ENCODE results near the gene NGB.

Gene NGB

DNA sequence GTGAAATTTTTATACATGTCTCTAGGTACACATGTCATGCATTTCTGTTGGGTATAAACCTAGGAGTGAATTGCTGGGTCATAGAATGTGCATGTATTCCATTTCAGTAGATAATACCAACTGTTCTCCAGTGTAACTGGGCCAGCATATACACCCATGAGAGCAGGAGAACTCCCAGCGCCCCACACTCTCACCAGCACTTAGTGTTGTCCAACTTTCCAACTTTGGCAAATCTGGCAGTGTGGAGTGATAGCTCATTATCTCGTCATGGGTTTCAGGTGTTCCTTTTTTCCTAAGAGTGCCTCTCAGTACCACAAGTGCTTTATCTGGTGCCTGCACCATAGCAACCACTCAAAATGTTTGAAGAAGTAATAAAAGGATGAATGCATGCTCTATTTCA lies 40.1 kb downstream of the NGB start:
- H3K36me3 ChIP-seq (ENCODE audit: insufficient read depth, low read length), result no peaks in the 10 kb centered on the region
- no peak overlapping the region for H3K27ac ChIP-seq (ENCODE audit: low read depth, low read length)
- H3K4me1 ChIP-seq (ENCODE audit: insufficient read depth, low read length), result no peaks in the 10 kb centered on the region
- H3K27me3 ChIP-seq (ENCODE audit: insufficient read depth, low read length), result no peaks in the 10 kb centered on the region
- no peak overlapping the region for H3K9ac ChIP-seq (ENCODE audit: low read depth, low read length)
- no peak overlapping the region for H3K4me3 ChIP-seq (ENCODE audit: low read length)
- 100% methylated on average over 2 of the region's 2 CpGs for WGBS
- no peaks in the 10 kb centered on the region for H3K9me3 ChIP-seq (ENCODE audit: insufficient read depth, low read depth, low read length)

DNA sequence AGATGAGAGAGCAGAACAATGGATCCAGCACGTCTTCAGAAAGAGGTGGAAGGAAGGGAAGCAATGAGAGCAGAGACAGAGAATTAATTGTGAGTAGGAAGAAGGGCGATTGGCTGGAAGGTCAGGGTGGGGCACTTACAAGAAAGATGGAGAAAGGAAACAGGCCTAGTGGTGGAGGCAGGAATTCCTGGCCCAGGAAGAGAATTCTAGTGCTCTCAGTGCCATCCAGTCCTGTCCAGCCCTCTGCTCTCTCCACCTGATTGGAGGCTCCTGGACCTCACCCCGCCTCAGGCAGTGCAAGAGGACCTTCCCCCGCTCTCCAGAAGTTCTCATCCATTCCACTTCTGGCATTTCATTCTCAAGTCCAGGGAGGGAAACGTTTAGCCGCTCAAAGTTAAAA lies 43.0 kb downstream of the NGB start:
- H3K27me3 ChIP-seq (ENCODE audit: insufficient read depth, low read length), result no peaks in the 10 kb centered on the region
- WGBS, result 81% methylated on average over 6 of the region's 6 CpGs
- no peaks in the 10 kb centered on the region for H3K9me3 ChIP-seq (ENCODE audit: insufficient read depth, low read depth, low read length)
- H3K27ac ChIP-seq (ENCODE audit: low read depth, low read length), result no peak overlapping the region
- no peaks in the 10 kb centered on the region for H3K36me3 ChIP-seq (ENCODE audit: insufficient read depth, low read length)
- H3K4me3 ChIP-seq (ENCODE audit: low read length), result no peak overlapping the region
- no peak overlapping the region for H3K9ac ChIP-seq (ENCODE audit: low read depth, low read length)
- H3K4me1 ChIP-seq (ENCODE audit: insufficient read depth, low read length), result peaks cover 24% of the 10 kb centered on the region

DNA sequence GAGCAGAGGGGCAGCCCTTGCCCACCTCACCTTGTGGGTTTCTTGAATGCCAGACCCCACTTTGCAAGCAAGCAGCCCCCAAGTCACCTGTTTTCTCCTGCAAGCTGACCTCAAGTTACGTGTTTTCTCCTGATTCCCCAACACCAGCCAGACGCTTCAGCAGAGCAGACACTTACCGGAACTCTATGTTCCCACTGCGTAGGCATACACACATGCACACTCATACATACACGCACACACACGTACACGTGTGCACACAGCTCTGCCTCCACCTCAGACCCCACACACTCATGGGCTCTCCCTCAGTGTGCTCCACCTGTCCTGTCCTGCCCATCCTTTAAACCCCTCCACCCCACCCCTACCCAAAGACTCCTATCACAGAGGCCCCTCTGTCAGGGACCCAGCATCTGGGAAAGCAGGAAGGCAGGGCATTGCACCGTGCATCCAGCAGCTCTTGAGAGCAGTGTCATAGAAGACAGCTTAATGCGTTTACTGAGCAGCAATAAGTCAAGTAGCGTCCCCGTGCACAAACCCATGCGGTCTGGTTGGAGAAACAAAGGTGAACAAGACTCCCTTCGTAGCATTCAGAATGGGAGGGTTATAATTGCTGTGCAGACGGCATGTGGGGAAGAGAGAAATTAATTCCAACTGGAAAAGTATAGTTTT lies 45.0 kb downstream of the NGB start:
- Histone ChIP-seq H3K4me1 (ENCODE audit: insufficient read depth, low read length) (peaks cover 33% of the 10 kb centered on the region), H3K27ac (ENCODE audit: low read depth, low read length) (no peak overlapping the region), H3K9me3 (ENCODE audit: insufficient read depth, low read depth, low read length) (no peaks in the 10 kb centered on the region), H3K36me3 (ENCODE audit: insufficient read depth, low read length) (no peaks in the 10 kb centered on the region), H3K4me3 (ENCODE audit: low read length) (no peak overlapping the region), H3K9ac (ENCODE audit: low read depth, low read length) (no peak overlapping the region), H3K27me3 (ENCODE audit: insufficient read depth, low read length) (no peaks in the 10 kb centered on the region)
- WGBS, result 87% methylated on average over 14 of the region's 14 CpGs

DNA sequence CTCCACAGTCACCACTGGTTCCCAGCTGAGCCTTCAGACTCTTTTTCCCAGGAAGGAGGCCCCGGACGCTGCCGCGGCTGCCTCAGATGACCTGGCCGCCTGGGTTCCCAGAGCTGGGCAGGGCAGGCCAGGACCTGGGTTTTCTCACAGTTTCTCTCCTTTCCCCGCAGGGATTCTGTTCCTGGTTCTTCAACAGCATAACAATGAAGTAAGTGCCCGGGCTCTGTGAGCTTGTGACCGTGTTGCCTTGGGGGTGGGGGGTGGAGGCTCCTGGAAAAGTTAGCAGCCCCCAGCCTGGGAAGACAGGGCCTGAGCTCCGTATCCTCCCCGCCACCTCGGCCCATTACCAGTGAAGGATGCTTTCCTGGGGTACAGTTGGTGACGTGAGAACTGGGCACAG lies 45.8 kb downstream of the NGB start:
- peaks cover 36% of the 10 kb centered on the region for H3K4me1 ChIP-seq (ENCODE audit: insufficient read depth, low read length)
- H3K27ac ChIP-seq (ENCODE audit: low read depth, low read length), result no peak overlapping the region
- H3K36me3 ChIP-seq (ENCODE audit: insufficient read depth, low read length), result no peaks in the 10 kb centered on the region
- H3K9me3 ChIP-seq (ENCODE audit: insufficient read depth, low read depth, low read length), result no peaks in the 10 kb centered on the region
- 58% methylated on average over 12 of the region's 12 CpGs for WGBS
- no peaks in the 10 kb centered on the region for H3K27me3 ChIP-seq (ENCODE audit: insufficient read depth, low read length)
- H3K4me3 ChIP-seq (ENCODE audit: low read length), result no peak overlapping the region
- no peak overlapping the region for H3K9ac ChIP-seq (ENCODE audit: low read depth, low read length)

DNA sequence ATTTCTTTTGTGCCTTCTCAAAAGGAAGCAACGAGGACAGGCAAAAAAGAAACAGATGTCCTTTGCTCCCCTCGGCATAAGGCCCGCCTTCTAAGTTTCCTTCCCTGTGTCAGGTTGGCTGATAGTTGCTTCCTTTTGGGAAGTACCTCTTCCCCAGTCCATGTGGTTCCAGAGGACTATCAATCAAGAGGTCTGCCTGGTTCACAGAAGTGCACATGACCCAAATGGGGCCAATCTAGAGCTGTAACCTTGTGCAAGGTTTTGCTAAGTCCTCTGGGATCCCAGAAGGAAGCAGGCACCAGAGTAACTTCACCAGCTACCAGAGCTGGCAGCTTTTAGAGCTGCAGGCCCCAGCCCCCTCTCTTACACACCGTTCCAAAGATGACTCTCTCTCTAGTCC lies 46.8 kb downstream of the NGB start:
- 66% methylated on average over 4 of the region's 4 CpGs for WGBS
- Histone ChIP-seq H3K9me3 (ENCODE audit: insufficient read depth, low read depth, low read length) (no peaks in the 10 kb centered on the region), H3K27ac (ENCODE audit: low read depth, low read length) (no peak overlapping the region), H3K9ac (ENCODE audit: low read depth, low read length) (no peak overlapping the region), H3K4me1 (ENCODE audit: insufficient read depth, low read length) (peaks cover 37% of the 10 kb centered on the region), H3K36me3 (ENCODE audit: insufficient read depth, low read length) (no peaks in the 10 kb centered on the region), H3K4me3 (ENCODE audit: low read length) (no peak overlapping the region), H3K27me3 (ENCODE audit: insufficient read depth, low read length) (no peaks in the 10 kb centered on the region)

DNA sequence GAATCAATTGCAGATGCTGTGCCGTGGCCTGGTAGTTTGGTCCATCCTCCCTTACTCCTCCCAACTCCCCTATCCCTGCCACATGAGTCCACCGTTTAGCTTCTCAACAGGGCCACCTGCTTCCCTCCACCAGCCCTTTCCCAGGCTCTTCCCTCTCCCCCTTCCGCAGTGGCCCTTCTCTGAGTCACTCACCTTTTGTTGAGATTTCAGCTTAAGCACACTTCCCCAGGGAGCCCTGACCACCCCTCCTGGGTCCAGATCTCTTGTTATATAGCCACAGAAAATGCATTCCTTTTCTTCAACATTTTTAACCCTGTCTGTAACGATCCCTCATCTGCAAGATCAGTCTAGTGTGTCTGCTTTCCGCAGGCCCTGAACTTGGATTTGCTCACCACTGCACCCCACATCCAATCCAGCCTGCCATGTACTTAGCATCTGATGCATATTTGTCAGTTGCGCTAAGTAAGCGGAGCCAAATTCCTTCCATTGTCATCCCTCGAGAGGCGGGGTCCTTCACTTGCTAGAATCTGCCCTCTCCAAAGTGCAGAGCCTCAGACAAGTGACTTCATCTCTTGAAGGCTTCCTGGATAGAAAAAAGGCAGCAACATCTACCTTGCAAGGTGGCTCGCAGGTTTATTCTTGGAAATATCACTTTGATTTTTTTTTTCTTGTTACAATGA lies 48.3 kb downstream of the NGB start:
- no peak overlapping the region for H3K9ac ChIP-seq (ENCODE audit: low read depth, low read length)
- H3K27ac ChIP-seq (ENCODE audit: low read depth, low read length), result no peak overlapping the region; the same call in 1 of the 2 replicates
- H3K9me3 ChIP-seq (ENCODE audit: insufficient read depth, low read depth, low read length), result no peaks in the 10 kb centered on the region
- no peaks in the 10 kb centered on the region for H3K36me3 ChIP-seq (ENCODE audit: insufficient read depth, low read length)
- H3K4me1 ChIP-seq (ENCODE audit: insufficient read depth, low read length), result peaks cover 37% of the 10 kb centered on the region
- H3K4me3 ChIP-seq (ENCODE audit: low read length), result peak overlapping the region; percentile 6; the same call in 1 of the 2 replicates
- H3K27me3 ChIP-seq (ENCODE audit: insufficient read depth, low read length), result no peaks in the 10 kb centered on the region
- 18% methylated on average over 10 of the region's 10 CpGs for WGBS

DNA sequence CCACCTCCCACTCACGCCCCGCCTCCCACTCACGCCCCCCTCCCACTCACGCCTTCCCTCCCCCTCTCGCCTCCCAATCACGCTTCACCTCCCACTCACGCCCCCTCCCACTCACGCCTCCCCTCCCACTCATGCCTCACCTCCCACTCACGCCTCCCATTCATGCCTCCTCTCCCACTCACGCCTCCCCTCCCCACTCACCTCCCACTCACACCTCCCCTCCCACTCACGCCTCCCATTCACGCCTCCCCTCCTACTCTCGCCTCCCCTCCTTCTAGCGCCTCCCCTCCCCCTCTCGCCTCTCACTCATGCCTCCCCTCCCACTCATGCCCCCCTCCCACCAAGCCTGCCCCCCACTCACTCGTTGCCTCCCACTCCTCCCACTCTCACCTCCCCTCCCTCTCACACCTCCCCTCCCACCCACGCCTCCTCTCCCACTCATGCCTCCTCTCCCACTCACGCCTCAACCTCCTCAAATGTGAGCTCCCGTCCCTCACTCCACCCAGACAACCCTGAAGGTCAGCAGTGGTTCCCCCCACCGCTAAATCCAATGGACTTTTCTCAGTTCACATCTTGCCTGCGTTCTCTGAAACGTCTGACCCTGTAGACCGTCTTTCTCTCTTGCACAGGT lies 49.6 kb downstream of the NGB start:
- H3K4me1 ChIP-seq (ENCODE audit: insufficient read depth, low read length), result peaks cover 37% of the 10 kb centered on the region
- H3K4me3 ChIP-seq (ENCODE audit: low read length), result no peak overlapping the region
- no peaks in the 10 kb centered on the region for H3K27me3 ChIP-seq (ENCODE audit: insufficient read depth, low read length)
- WGBS, result 69% methylated on average over 22 of the region's 23 CpGs
- no peaks in the 10 kb centered on the region for H3K36me3 ChIP-seq (ENCODE audit: insufficient read depth, low read length)
- H3K9me3 ChIP-seq (ENCODE audit: insufficient read depth, low read depth, low read length), result no peaks in the 10 kb centered on the region
- no peak overlapping the region for H3K27ac ChIP-seq (ENCODE audit: low read depth, low read length)
- H3K9ac ChIP-seq (ENCODE audit: low read depth, low read length), result no peak overlapping the region

DNA sequence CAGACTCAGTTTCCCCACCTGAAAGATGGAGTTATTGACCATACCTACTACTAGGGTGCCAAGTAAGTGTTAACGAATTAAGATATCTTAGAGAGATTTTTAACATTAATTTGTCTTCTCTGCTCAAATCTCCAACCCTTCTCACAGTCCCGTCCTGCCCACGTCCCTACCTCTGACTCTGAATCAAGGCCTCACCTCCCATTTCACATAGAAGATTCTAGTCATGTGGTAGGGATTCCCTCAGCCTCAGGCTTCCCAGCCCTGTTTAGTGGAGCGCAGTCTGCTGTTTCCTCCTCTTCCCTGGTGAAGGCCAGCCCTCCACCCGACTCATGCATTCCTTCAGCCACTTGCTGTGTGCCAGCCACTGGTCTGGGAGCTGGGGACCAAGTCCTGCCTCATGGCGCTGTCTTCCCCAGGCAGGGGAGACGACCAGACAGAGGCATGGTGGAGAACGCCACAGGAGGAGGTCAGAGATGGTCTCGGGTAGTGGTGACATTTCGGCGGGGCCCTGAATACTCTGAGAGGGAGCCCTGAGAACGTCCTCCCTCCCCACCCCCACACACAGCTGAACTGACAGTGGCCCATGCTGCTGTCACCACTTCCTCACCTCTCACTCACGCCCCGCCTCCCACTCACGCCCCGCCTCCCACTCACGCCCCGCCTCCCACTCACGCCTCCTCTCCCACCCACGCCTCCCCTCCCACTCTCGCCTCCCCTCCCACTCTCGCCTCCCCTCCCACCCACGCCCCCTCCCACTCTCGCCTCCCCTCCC lies 50.6 kb downstream of the NGB start:
- H3K27me3 ChIP-seq (ENCODE audit: insufficient read depth, low read length), result no peaks in the 10 kb centered on the region
- no peaks in the 10 kb centered on the region for H3K36me3 ChIP-seq (ENCODE audit: insufficient read depth, low read length)
- WGBS, result 54% methylated on average over 14 of the region's 24 CpGs
- peaks cover 34% of the 10 kb centered on the region for H3K4me1 ChIP-seq (ENCODE audit: insufficient read depth, low read length)
- no peak overlapping the region for H3K9ac ChIP-seq (ENCODE audit: low read depth, low read length)
- H3K9me3 ChIP-seq (ENCODE audit: insufficient read depth, low read depth, low read length), result no peaks in the 10 kb centered on the region
- no peak overlapping the region for H3K27ac ChIP-seq (ENCODE audit: low read depth, low read length)
- H3K4me3 ChIP-seq (ENCODE audit: low read length), result no peak overlapping the region

DNA sequence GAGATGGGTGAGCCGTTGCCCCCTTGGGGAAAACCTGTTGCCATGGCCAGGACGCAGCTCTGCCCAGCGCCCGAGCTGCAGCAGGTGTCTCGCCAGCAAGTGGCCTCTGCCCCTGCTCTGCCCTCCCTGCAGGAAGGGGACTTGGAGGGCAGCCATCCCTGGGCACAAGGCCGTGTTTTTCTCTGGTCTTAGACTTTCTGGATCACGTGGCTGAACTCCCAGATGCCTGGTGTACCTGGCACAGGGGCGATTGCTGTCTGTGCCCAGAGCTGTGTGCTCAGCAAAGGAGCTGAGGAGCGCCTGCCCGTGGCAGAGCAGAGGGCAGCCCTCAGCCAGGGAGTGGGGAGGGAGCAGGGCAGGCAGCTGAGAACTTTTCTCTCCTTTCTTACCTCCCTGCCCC lies 51.4 kb downstream of the NGB start:
- Histone ChIP-seq H3K36me3 (ENCODE audit: insufficient read depth, low read length) (no peaks in the 10 kb centered on the region), H3K9ac (ENCODE audit: low read depth, low read length) (no peak overlapping the region), H3K4me3 (ENCODE audit: low read length) (no peak overlapping the region), H3K4me1 (ENCODE audit: insufficient read depth, low read length) (peaks cover 27% of the 10 kb centered on the region), H3K9me3 (ENCODE audit: insufficient read depth, low read depth, low read length) (no peaks in the 10 kb centered on the region), H3K27ac (ENCODE audit: low read depth, low read length) (no peak overlapping the region), H3K27me3 (ENCODE audit: insufficient read depth, low read length) (no peaks in the 10 kb centered on the region)
- 82% methylated on average over 10 of the region's 10 CpGs for WGBS

DNA sequence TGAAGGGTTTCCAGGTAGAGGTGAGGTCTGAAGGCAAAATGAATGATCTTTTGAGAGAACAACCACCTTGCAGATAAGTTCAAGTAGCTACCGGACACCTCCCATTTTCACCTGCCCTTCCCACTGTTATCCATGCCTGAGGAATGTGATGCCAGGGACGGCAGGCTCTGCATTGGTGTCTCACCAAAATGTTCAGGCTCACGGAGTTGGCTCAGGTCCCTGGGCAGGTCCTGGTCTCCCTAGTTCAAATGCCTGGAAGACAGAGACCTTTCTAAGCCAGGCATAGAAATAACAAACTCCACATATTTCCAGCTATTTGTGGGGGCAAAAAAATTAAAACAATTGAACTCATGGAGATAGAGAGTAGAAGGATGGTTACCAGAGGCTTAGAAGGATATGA lies 53.5 kb downstream of the NGB start:
- WGBS, result 80% methylated on average over 3 of the region's 3 CpGs
- Histone ChIP-seq H3K4me3 (ENCODE audit: low read length) (no peak overlapping the region), H3K4me1 (ENCODE audit: insufficient read depth, low read length) (peaks cover 8% of the 10 kb centered on the region; the same call in 1 of the 2 replicates), H3K27ac (ENCODE audit: low read depth, low read length) (no peak overlapping the region), H3K36me3 (ENCODE audit: insufficient read depth, low read length) (no peaks in the 10 kb centered on the region), H3K9me3 (ENCODE audit: insufficient read depth, low read depth, low read length) (no peaks in the 10 kb centered on the region), H3K9ac (ENCODE audit: low read depth, low read length) (no peak overlapping the region), H3K27me3 (ENCODE audit: insufficient read depth, low read length) (no peaks in the 10 kb centered on the region)
